Astrocyte of the spinal cord (primary cell): ENCODE results near the gene SPATA2.

Source experiments
- DNase-seq: peaks from one replicate; pipeline ENCODE4 v3.0.0; 2011; ENCODE audit warnings: low read depth, low spot score
- H3K4me3 ChIP-seq: 2 replicates; pipeline ENCODE4 v1.5.1; 2011; ENCODE audit warnings: low read depth, mild to moderate bottlenecking, low read length, moderate library complexity
- in situ Hi-C: cut with HindIII; loops from 2 replicates; pipeline ENCODE4 v1.10.0; 2017; ENCODE audit warnings: low sequenced_read_pairs
- TF ChIP-seq, protein P1 (sequence below): IDR thresholded peaks from 2 replicates; pipeline ENCODE4 v1.5.1; 2012; ENCODE audit warnings: low read depth, mild to moderate bottlenecking, low read length, inconsistent platforms

SPATA2 gene

DNA sequence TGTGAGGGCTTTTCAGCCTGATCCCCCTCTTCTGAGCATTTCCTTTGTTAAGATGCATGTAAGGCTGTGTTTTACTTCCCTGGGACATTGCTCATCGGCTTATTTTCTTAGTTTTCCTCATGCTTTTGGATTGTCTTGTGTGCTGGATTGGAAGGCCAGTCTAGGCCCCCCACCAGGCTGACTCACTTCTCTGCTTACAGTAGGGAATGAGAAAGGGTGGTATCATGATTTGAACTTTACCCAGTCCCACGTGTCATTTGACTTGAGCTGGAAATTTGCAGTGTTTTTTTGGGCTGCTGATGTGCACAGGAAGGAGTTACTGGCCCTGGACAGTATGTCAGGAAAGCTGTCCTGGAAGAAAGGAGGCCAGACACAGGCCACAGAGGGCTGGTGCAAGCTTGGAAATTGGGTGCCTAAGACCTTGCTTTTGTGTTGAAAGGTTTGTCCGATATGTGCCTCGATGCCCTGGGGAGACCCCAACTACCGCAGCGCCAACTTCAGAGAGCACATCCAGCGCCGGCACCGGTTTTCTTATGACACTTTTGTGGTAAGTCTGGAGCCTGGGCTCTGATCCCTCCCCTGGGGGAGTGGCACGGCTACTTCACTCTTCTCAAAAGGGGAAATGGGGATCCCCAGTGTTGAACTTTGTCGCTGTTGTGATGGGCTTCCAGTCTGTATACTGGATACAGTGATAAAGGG lies 33.6 kb upstream of the SPATA2 start:
- no peak overlapping the region for H3K4me3 ChIP-seq
- in situ Hi-C loops, result no loop called here
- TF ChIP-seq, protein P1, sequence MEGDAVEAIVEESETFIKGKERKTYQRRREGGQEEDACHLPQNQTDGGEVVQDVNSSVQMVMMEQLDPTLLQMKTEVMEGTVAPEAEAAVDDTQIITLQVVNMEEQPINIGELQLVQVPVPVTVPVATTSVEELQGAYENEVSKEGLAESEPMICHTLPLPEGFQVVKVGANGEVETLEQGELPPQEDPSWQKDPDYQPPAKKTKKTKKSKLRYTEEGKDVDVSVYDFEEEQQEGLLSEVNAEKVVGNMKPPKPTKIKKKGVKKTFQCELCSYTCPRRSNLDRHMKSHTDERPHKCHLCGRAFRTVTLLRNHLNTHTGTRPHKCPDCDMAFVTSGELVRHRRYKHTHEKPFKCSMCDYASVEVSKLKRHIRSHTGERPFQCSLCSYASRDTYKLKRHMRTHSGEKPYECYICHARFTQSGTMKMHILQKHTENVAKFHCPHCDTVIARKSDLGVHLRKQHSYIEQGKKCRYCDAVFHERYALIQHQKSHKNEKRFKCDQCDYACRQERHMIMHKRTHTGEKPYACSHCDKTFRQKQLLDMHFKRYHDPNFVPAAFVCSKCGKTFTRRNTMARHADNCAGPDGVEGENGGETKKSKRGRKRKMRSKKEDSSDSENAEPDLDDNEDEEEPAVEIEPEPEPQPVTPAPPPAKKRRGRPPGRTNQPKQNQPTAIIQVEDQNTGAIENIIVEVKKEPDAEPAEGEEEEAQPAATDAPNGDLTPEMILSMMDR, result no peak
- peak; percentile 97 for DNase-seq

DNA sequence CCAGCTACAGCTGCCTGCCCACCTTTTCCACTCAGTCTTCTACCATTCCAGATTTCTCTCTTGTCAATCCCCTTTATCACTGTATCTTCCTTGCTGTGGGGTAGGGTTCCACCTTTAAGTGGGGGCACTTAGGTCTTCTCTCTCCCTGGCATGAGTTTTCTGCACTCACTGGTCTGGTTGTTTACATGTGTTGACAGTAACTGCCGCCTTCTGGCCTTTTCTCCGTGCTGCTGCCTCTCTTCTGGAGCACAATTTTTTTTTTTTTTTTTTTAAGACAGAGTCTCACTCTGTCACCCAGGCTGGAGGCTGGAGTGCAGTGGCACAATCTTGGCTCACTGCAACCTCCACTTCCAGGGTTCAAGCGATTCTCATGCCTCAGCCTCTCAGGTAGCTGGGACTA lies 32.8 kb upstream of the SPATA2 start:
- TF ChIP-seq, protein P1, result no peak
- in situ Hi-C loops, result no loop called here
- DNase-seq, result no peak
- no peak overlapping the region for H3K4me3 ChIP-seq

DNA sequence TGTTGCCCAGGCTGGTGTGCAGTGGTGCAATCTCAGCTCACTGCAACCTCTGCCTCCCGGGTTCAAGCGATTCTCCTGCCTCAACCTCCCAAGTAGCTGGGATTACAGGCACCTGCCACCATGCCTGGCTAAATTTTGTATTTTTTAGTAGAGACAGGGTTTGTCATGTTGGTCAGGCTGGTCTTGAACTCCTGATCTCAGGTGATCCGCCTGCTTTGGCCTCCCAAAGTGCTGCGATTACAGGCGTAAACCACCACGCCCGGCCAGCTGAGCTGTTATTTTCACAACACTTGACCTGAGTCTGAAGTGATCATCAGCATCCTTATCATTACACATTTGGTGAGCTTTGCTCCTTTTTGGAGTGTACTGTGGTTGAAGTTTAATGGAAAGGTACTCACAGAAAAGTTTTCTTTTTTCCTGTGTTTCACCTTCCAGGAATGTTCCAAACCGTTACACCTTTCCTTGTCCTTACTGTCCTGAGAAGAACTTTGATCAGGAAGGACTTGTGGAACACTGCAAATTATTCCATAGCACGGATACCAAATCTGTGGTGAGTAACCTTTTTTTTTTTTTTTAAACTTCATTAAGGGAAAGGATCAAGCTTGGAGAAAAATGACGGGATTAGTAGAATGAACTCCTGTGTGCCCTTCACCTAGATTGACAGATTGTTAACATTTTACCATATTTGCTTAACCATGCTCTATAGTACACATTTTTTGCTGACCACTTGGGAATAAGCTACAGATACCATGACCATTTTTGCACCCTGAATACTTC lies 30.6 kb upstream of the SPATA2 start:
- no peak overlapping the region for H3K4me3 ChIP-seq
- in situ Hi-C loops, result no loop called here
- TF ChIP-seq, protein P1, result no peak
- DNase-seq, result no peak

DNA sequence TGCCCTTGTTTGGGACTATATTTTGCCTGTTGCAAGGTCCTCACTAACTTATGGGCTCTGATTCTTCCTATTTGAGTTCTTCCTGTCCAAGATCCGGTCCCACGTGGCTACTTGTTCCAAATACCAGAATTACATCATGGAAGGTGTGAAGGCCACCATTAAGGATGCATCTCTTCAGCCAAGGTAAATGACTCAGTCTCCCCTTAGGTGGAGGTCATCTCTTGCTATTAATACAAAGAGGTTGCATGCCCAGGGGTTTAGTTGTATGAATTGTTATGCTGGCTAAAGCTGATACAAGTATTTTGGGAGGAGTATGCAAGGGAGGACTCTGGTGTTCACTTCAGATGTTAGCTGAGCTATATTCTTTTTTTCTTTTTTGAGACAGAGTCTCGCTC lies 30.0 kb upstream of the SPATA2 start:
- in situ Hi-C loops, result no loop called here
- no peak overlapping the region for H3K4me3 ChIP-seq
- TF ChIP-seq, protein P1, result no peak
- DNase-seq, result no peak

DNA sequence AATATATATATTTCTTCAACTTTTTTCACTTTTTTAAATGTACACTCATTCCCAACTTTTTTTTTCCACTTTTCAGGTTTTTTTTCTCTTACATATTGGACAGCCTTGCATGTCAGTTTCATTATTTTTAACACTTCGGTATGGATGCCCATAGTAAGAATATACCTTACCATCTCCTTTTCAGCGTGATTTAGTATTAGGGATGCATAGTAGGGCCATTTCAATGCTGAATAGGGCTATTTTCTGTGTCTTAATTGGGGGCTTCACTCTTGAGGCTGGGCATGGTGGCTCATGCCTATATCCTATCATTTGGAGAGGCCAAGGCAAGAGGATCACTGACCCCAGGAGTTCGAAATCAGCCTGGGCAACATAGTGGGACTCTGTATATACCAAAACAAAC lies 27.6 kb upstream of the SPATA2 start:
- TF ChIP-seq, protein P1, result no peak
- in situ Hi-C loops, result no loop called here
- no peak for DNase-seq
- H3K4me3 ChIP-seq, result no peak overlapping the region

DNA sequence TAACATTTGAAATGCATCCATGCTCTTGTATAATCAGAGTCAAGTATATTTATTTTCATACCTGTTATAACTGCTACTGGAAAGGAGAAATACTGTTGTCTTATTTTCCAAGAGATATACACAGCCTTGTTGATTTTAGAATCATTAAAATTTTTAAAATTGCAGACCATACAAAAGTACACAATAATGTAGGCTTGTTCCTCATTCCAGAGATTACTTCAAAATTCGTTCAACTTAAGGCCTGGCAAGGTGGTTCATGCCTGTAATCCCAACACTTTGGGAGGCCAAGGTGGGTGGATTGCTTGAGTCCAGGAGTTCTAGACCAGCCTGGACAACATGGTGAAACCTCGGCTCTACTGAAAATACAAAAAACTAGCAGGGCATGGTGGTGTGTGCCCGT lies 27.0 kb upstream of the SPATA2 start:
- in situ Hi-C loops, result no loop called here
- TF ChIP-seq, protein P1, result no peak
- DNase-seq, result no peak
- H3K4me3 ChIP-seq, result no peak overlapping the region
